GM23338 (cell line): ENCODE data around the gene STOML3. TPM values are rescaled to one million over a fixed set of nuclear protein-coding genes. Genes with fewer than 3 reads are reported as not detected.

ENCODE experiments used
- ATAC-seq: fragments of 200-7000 bp; cut with Tn5 transposase; 3 replicates; pipeline ENCODE4 v1.9.1; 2020
- DNase-seq: peaks from one replicate; pipeline ENCODE4 v3.0.0-alpha.2; 2015; ENCODE audit warnings: low spot score
- H2AFZ ChIP-seq: fragments of 200-600 bp; sonication (generic); 2 replicates; pipeline ENCODE4 v1.8.0; 2016; ENCODE audit warnings: antibody characterized with exemption, mild to moderate bottlenecking, moderate library complexity
- H3F3A ChIP-seq: fragments of 200-600 bp; sonication (generic); replicated peaks from 2 replicates; pipeline ENCODE4 v1.8.0; 2017; ENCODE audit warnings: antibody characterized with exemption, mixed run types, low read depth
- H3K27ac ChIP-seq: fragments of 200-600 bp; sonication (generic); 2 replicates; pipeline ENCODE4 v1.6.1; 2016; ENCODE audit warnings: low read depth
- H3K27me3 ChIP-seq: fragments of 200-600 bp; sonication (generic); 2 replicates; pipeline ENCODE4 v1.8.0; 2016; ENCODE audit warnings: mild to moderate bottlenecking, mixed run types, moderate library complexity; ENCODE audit not compliant: insufficient read depth
- H3K36me3 ChIP-seq: fragments of 200-600 bp; sonication (generic); 2 replicates; pipeline ENCODE4 v1.8.0; 2016; ENCODE audit warnings: mild to moderate bottlenecking; ENCODE audit not compliant: insufficient read depth
- H3K4me1 ChIP-seq: fragments of 200-600 bp; sonication (generic); 2 replicates; pipeline ENCODE4 v1.8.0; 2016; ENCODE audit warnings: mild to moderate bottlenecking, moderate library complexity; ENCODE audit not compliant: insufficient read depth
- H3K4me2 ChIP-seq: fragments of 200-600 bp; sonication (generic); 2 replicates; pipeline ENCODE4 v1.7.1; 2017; ENCODE audit warnings: mixed run types
- H3K4me3 ChIP-seq: fragments of 200-600 bp; sonication (generic); 2 replicates; pipeline ENCODE4 v1.6.1; 2016; ENCODE audit warnings: mixed run types
- H3K79me2 ChIP-seq: fragments of 200-600 bp; sonication (generic); replicated peaks from 2 replicates; pipeline ENCODE4 v1.8.0; 2017; ENCODE audit warnings: mild to moderate bottlenecking; ENCODE audit not compliant: insufficient read depth
- H3K9me2 ChIP-seq: fragments of 200-600 bp; sonication (generic); 2 replicates; pipeline ENCODE4 v1.8.0; 2017; ENCODE audit not compliant: insufficient read depth
- H4K20me1 ChIP-seq: fragments of 200-600 bp; sonication (generic); replicated peaks from 2 replicates; pipeline ENCODE4 v1.8.0; 2017; ENCODE audit warnings: mild to moderate bottlenecking; ENCODE audit not compliant: insufficient read depth
- H3K27ac Mint-ChIP-seq: 2 replicates; pipeline ENCODE4 v1.8.0; 2020; ENCODE audit warnings: inconsistent platforms, mild to moderate bottlenecking, moderate library complexity, mixed read lengths
- H3K27me3 Mint-ChIP-seq: 3 replicates; pipeline ENCODE4 v1.8.0; 2022; ENCODE audit warnings: low read depth, mild to moderate bottlenecking, moderate library complexity, mixed read lengths, inconsistent platforms; ENCODE audit not compliant: insufficient read depth, poor library complexity
- H3K36me3 Mint-ChIP-seq: 3 replicates; pipeline ENCODE4 v1.8.0; 2021; ENCODE audit warnings: low read depth, mild to moderate bottlenecking, inconsistent platforms, moderate library complexity, mixed read lengths
- H3K4me1 Mint-ChIP-seq: 3 replicates; pipeline ENCODE4 v1.8.0; 2020; ENCODE audit warnings: mild to moderate bottlenecking, inconsistent platforms, mixed read lengths
- H3K4me3 Mint-ChIP-seq: 3 replicates; pipeline ENCODE4 v1.8.0; 2021; ENCODE audit warnings: moderate library complexity, mild to moderate bottlenecking, inconsistent platforms, mixed read lengths
- H3K9me3 Mint-ChIP-seq: 3 replicates; pipeline ENCODE4 v1.8.0; 2020; ENCODE audit warnings: moderate library complexity, mild to moderate bottlenecking, inconsistent platforms, mixed read lengths
- CREB1 ChIP-seq: fragments of 250-450 bp; sonication (Bioruptor Pico); IDR thresholded peaks from 2 replicates; pipeline ENCODE4 v1.5.0; 2020; ENCODE audit warnings: low read depth, mild to moderate bottlenecking, moderate library complexity
- EZH2 ChIP-seq: fragments of 200-600 bp; sonication (generic); IDR thresholded peaks from one replicate; pipeline ENCODE4 v1.8.0; 2017; ENCODE audit warnings: antibody characterized with exemption, mild to moderate bottlenecking, low read depth; ENCODE audit not compliant: unreplicated experiment
- EZH2phosphoT487 ChIP-seq: fragments of 200-600 bp; sonication (generic); IDR thresholded peaks from one replicate; pipeline ENCODE4 v1.8.1; 2018; ENCODE audit warnings: antibody characterized with exemption; ENCODE audit not compliant: unreplicated experiment
- JUNB ChIP-seq: IDR thresholded peaks from one replicate; pipeline ENCODE4 v1.6.1; 2016; ENCODE audit warnings: antibody characterized with exemption; ENCODE audit not compliant: unreplicated experiment
- NANOG ChIP-seq: IDR thresholded peaks from 2 replicates; pipeline ENCODE4 v1.6.1; 2016; ENCODE audit warnings: antibody characterized with exemption, borderline replicate concordance
- POLR2AphosphoS5 ChIP-seq: IDR thresholded peaks from 2 replicates; pipeline ENCODE4 v1.6.1; 2016; ENCODE audit warnings: antibody characterized with exemption, low read depth
- STAT1 ChIP-seq: IDR thresholded peaks from one replicate; pipeline ENCODE4 v1.6.1; 2016; ENCODE audit warnings: antibody characterized with exemption; ENCODE audit not compliant: unreplicated experiment
- ZNF331 ChIP-seq: fragments of 250-450 bp; sonication (Bioruptor Pico); IDR thresholded peaks from 2 replicates; pipeline ENCODE4 v1.5.0; 2020; ENCODE audit warnings: low read depth, mild to moderate bottlenecking, moderate library complexity
- polyA plus RNA-seq: library from polyadenylated mRNA; unstranded; fragments of >200 nt; fragmentation: Nextera tagmentation; extraction: Ambion mirVana; gene quantifications from 2 replicates; pipeline ENCODE4 v1.2.1, GENCODE V29; 2016
- total RNA-seq: library from RNA; depleted of rRNA; stranded (reverse); fragments of >200 nt; shearing (Covaris generic); gene quantifications from 2 replicates; pipeline ENCODE4 v1.2.3, GENCODE V29; 2014
- TF ChIP-seq, protein P1 (sequence below): fragments of 250-450 bp; sonication (Bioruptor Pico); IDR thresholded peaks from 2 replicates; pipeline ENCODE4 v1.5.0; 2020; ENCODE audit warnings: mild to moderate bottlenecking, moderate library complexity
- TF ChIP-seq, protein P2 (sequence below): IDR thresholded peaks from one replicate; pipeline ENCODE4 v1.6.1; 2018; ENCODE audit warnings: antibody characterized with exemption; ENCODE audit not compliant: unreplicated experiment

Gene STOML3
- total and polyA plus RNA-seq, 2 experiments from 2014 or later = not detected

DNA sequence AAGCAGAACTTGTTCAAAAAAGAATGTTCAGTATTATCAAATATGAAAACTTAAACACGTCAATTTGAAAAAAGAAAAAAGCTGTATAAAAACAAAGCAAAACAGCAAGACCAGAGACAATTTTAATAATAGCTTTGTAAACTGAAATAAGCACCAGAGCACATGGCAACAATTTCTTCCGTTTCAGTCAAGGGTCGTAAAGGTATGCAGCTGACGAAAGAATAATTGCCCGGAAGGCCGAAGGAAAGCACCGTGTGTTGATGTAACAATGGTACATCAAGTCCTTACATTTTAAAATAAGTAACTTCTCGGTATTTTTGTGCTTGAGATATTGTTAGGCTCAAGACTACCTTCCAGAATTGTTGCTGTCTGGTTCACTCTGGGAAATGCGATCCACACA is 45.6 kb upstream of the STOML3 start:
- Mint-ChIP-seq H3K4me1 (peaks cover 32% of the 10 kb centered on the region), H3K9me3 (no peaks in the 10 kb centered on the region), H3K36me3 (peaks cover 19% of the 10 kb centered on the region), H3K27me3 (peaks cover 2% of the 10 kb centered on the region), H3K27ac (peak overlapping the region; percentile 94), H3K4me3 (peak overlapping the region; percentile 93)
- Histone ChIP-seq H3K36me3 (no peaks in the 10 kb centered on the region), H3K9me2 (no peaks in the 10 kb centered on the region), H3K4me2 (peak overlapping the region; percentile 76), H3K27me3 (no peaks in the 10 kb centered on the region), H3F3A (no peaks in the 10 kb centered on the region), H2AFZ (no peak overlapping the region), H3K79me2 (peaks cover 71% of the 10 kb centered on the region), H3K4me3 (peak overlapping the region; percentile 86), H3K27ac (no peak overlapping the region), H3K4me1 (peaks cover 19% of the 10 kb centered on the region), H4K20me1 (peaks cover 25% of the 10 kb centered on the region; the same call in 1 of the 2 replicates)
- DNase-seq (peak; percentile 50), ATAC-seq (no peak)
- no peak for TF ChIP-seq POLR2AphosphoS5
- TF ChIP-seq, protein P1, sequence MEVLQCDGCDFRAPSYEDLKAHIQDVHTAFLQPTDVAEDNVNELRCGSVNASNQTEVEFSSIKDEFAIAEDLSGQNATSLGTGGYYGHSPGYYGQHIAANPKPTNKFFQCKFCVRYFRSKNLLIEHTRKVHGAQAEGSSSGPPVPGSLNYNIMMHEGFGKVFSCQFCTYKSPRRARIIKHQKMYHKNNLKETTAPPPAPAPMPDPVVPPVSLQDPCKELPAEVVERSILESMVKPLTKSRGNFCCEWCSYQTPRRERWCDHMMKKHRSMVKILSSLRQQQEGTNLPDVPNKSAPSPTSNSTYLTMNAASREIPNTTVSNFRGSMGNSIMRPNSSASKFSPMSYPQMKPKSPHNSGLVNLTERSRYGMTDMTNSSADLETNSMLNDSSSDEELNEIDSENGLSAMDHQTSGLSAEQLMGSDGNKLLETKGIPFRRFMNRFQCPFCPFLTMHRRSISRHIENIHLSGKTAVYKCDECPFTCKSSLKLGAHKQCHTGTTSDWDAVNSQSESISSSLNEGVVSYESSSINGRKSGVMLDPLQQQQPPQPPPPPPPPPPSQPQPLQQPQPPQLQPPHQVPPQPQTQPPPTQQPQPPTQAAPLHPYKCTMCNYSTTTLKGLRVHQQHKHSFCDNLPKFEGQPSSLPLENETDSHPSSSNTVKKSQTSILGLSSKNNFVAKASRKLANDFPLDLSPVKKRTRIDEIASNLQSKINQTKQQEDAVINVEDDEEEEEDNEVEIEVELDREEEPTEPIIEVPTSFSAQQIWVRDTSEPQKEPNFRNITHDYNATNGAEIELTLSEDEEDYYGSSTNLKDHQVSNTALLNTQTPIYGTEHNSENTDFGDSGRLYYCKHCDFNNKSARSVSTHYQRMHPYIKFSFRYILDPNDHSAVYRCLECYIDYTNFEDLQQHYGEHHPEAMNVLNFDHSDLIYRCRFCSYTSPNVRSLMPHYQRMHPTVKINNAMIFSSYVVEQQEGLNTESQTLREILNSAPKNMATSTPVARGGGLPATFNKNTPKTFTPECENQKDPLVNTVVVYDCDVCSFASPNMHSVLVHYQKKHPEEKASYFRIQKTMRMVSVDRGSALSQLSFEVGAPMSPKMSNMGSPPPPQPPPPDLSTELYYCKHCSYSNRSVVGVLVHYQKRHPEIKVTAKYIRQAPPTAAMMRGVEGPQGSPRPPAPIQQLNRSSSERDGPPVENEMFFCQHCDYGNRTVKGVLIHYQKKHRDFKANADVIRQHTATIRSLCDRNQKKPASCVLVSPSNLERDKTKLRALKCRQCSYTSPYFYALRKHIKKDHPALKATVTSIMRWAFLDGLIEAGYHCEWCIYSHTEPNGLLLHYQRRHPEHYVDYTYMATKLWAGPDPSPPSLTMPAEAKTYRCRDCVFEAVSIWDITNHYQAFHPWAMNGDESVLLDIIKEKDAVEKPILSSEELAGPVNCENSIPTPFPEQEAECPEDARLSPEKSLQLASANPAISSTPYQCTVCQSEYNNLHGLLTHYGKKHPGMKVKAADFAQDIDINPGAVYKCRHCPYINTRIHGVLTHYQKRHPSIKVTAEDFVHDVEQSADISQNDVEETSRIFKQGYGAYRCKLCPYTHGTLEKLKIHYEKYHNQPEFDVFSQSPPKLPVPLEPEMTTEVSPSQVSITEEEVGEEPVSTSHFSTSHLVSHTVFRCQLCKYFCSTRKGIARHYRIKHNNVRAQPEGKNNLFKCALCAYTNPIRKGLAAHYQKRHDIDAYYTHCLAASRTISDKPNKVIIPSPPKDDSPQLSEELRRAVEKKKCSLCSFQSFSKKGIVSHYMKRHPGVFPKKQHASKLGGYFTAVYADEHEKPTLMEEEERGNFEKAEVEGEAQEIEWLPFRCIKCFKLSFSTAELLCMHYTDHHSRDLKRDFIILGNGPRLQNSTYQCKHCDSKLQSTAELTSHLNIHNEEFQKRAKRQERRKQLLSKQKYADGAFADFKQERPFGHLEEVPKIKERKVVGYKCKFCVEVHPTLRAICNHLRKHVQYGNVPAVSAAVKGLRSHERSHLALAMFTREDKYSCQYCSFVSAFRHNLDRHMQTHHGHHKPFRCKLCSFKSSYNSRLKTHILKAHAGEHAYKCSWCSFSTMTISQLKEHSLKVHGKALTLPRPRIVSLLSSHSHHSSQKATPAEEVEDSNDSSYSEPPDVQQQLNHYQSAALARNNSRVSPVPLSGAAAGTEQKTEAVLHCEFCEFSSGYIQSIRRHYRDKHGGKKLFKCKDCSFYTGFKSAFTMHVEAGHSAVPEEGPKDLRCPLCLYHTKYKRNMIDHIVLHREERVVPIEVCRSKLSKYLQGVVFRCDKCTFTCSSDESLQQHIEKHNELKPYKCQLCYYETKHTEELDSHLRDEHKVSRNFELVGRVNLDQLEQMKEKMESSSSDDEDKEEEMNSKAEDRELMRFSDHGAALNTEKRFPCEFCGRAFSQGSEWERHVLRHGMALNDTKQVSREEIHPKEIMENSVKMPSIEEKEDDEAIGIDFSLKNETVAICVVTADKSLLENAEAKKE (CRISPR knock-in tag) = no peak
- TF ChIP-seq EZH2phosphoT487 = no peak
- no peak for TF ChIP-seq JUNB
- no peak for TF ChIP-seq NANOG
- TF ChIP-seq, protein P2, sequence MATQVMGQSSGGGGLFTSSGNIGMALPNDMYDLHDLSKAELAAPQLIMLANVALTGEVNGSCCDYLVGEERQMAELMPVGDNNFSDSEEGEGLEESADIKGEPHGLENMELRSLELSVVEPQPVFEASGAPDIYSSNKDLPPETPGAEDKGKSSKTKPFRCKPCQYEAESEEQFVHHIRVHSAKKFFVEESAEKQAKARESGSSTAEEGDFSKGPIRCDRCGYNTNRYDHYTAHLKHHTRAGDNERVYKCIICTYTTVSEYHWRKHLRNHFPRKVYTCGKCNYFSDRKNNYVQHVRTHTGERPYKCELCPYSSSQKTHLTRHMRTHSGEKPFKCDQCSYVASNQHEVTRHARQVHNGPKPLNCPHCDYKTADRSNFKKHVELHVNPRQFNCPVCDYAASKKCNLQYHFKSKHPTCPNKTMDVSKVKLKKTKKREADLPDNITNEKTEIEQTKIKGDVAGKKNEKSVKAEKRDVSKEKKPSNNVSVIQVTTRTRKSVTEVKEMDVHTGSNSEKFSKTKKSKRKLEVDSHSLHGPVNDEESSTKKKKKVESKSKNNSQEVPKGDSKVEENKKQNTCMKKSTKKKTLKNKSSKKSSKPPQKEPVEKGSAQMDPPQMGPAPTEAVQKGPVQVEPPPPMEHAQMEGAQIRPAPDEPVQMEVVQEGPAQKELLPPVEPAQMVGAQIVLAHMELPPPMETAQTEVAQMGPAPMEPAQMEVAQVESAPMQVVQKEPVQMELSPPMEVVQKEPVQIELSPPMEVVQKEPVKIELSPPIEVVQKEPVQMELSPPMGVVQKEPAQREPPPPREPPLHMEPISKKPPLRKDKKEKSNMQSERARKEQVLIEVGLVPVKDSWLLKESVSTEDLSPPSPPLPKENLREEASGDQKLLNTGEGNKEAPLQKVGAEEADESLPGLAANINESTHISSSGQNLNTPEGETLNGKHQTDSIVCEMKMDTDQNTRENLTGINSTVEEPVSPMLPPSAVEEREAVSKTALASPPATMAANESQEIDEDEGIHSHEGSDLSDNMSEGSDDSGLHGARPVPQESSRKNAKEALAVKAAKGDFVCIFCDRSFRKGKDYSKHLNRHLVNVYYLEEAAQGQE = no peak
- TF ChIP-seq EZH2 = no peak
- TF ChIP-seq STAT1 = no peak
- no peak for TF ChIP-seq CREB1 (CRISPR knock-in tag)
- TF ChIP-seq ZNF331 (CRISPR knock-in tag) = no peak
